Putamen (tissue), 1 donor: ENCODE results near the gene PCDH19.

Experiments used
- DNase-seq: peaks from one replicate; pipeline ENCODE4 v3.0.0-alpha.2; 2016; ENCODE audit warnings: low spot score

PCDH19 gene

GRCh38 chrX:100296183-100296753 is 113.8 kb downstream of the PCDH19 start:
- DNase-seq = no peak

DNA sequence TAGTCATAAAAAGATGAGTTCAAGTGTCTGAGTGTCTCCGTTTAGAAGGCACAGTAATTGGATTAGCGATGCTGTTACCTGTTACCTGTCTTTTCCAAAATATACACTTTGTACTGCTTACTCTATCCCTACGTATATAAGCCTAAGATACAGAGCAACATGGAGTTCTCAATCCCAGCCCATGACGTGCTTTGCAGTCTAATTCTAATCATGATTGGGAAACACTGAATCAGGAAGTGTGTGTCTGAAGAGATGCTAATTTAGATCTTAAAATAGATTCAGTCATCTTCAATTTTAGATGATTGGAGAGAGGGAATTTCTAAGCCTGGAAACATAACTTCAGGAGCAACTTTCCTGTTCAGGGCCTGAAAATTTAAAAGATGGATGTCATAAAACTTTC is 115.1 kb downstream of the PCDH19 start:
- no peak for DNase-seq

- no peak for DNase-seq
These were observed 121.0 kb downstream of the PCDH19 start for GRCh38 chrX:100289066-100289558.

- DNase-seq = no peak
These were observed 132.8 kb downstream of the PCDH19 start for GRCh38 chrX:100277231-100277630.

GRCh38 chrX:100274916-100275315 is 135.2 kb downstream of the PCDH19 start:
- no peak for DNase-seq

DNA sequence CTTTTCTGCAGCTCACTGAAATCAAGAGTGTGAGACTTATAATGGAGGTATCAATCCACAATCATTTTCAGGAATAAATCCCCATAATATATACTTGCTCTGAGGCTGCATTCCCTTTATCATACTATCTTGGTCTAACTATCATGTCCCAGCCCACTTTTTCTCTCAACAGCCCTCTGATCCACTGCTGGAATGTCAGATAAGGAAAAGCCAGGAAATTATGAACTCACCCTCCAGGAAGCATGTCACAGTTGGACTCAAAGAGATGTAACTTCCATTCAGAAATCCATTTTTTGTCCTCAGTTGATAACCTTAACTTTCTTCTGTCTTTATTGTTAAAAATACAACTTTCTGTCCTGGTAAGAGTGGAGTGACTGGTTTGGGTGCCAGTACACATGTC is 144.9 kb downstream of the PCDH19 start:
- no peak for DNase-seq

GRCh38 chrX:100264200-100264599 is 145.9 kb downstream of the PCDH19 start:
- DNase-seq = no peak

- DNase-seq = no peak
These were observed 146.4 kb downstream of the PCDH19 start for GRCh38 chrX:100263650-100264049.

DNA sequence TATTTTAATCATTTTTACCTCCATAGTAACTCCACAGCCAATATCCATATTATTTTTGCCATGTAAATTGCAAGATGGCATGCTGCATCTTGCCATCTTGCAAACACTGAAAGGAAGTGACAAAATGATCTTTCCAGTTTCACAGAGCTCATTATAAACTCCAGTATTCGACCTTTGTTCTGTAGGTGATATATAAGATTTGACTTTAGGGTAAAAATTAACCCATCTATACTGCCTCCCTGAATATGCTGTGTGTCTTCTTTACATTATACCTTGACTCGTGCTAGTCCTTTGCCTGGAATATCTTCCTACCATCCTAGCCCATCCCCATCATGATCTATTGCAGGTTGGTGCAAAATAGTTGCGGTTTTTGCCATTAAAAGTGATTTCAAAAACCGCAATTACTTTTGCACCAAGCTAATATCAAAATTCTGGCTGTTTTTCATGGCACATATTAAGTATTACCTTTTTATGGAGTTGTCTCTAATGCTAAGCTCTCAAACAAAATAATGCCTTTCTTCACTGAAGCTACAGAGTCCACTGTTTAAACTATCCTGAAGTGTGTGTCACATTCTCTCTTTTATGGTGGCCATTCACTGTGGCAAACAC is 161.1 kb downstream of the PCDH19 start:
- DNase-seq = no peak

DNA sequence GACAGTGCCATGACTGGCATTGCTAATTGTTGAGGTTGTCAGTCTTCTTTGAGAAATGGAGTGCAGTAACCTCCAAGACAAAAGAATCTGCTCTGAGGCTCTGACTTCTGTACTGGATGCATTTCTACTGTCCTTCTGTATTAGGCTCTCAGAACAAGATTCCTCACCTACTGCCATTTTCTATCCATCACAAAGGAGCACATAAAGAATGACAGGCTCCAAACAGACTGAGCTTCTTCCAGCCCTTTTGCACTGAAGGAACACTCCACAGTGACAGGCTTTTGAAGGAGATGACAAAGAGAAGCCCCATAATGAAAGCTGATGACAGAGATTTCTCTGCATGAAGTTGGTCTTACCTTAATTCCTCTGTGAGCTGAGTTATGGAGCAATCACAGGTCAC is 162.2 kb downstream of the PCDH19 start:
- DNase-seq = no peak

GRCh38 chrX:100244681-100245080 is 165.4 kb downstream of the PCDH19 start:
- DNase-seq = no peak
